H1 (cell line): ENCODE data around the gene OGG1. TPM values are rescaled to one million over a fixed set of nuclear protein-coding genes. Genes with fewer than 3 reads are reported as not detected.

Experiments
- GTF2F1 ChIP-seq: IDR thresholded peaks from 2 replicates; pipeline ENCODE4 v1.6.1; 2012; ENCODE audit warnings: low read depth, low read length, improper control_type of control experiment, borderline replicate concordance
- SAP30 ChIP-seq: fragments of 300-600 bp; sonication (generic); IDR thresholded peaks from 2 replicates; pipeline ENCODE4 v1.7.1; 2012; ENCODE audit warnings: low read length, moderate library complexity, mild to moderate bottlenecking, inconsistent platforms; ENCODE audit not compliant: insufficient read depth, insufficient replicate concordance
- USF2 ChIP-seq: IDR thresholded peaks from 2 replicates; pipeline ENCODE4 v1.6.1; 2011; ENCODE audit warnings: low read length, improper control_type of control experiment
- polyA plus RNA-seq, 7 experiments: library from polyadenylated mRNA; depleted of rRNA in 3 of 7; stranded (reverse) in 5 of 7; unstranded in 2 of 7; fragments of >200 nt in 5 of 7; fragments of 200-250 nt in 2 of 7; gene quantifications; 1 replicate in 5 of 7; 2 replicates in 1 of 7; 4 replicates in 1 of 7; pipeline versions ENCODE4 v1.2.1 to v1.2.3, GENCODE V29; 2011 to 2013; ENCODE audit warnings: missing spikeins in 2 of 7, mixed read lengths in 2 of 7
- total RNA-seq: library from RNA; stranded (reverse); fragmentation: NEBNext Ultra II Directional; extraction: Animal tissue kit (Norgen Biotek cat#: 25700); gene quantifications from 2 replicates; pipeline ENCODE4 v1.2.1, GENCODE V29; 2021

OGG1 gene
- total and polyA plus RNA-seq, 2 of the 8 experiments (the other 6 are each of a cell fraction or from before 2014, with no cell fraction given): 29.6 to 46.8 TPM

- TF ChIP-seq GTF2F1: no peak
- no peak for TF ChIP-seq USF2
- TF ChIP-seq SAP30: no peak
Observed at GRCh38 chr3:9748031-9748430, 1.7 kb upstream of the OGG1 start (continued).
